RWPE1 (cell line): Measurements from ENCODE around the gene NPFFR1.

ENCODE experiments used
- CTCF ChIA-PET: fragments of 350-600 bp; sonication (Branson Sonifier 250); formaldehyde crosslinking; extraction: SDS; loops from one replicate; lab custom pipeline; 2021; lab: Yijun Ruan, JAX
- POLR2A ChIA-PET: fragments of 400-600 bp; formaldehyde crosslinking; extraction: SDS; loops from one replicate; lab custom pipeline; 2020; ENCODE audit warnings: antibody characterized with exemption; ENCODE audit not compliant: low non-redundant PET; lab: Yijun Ruan, JAX
- DNase-seq: peaks from one replicate; pipeline ENCODE4 v3.0.0; 2012; ENCODE audit warnings: low spot score
- H3K27ac ChIP-seq: fragments of 450-650 bp; 2 replicates; pipeline ENCODE4 v1.5.1; 2017
- CTCF ChIP-seq: fragments of 450-650 bp; conservative IDR thresholded peaks from 2 replicates; pipeline ENCODE4 v1.5.1; 2017; ENCODE audit warnings: low read depth, mild to moderate bottlenecking

The NPFFR1 gene

GRCh38 chr10:70300908-70301597 is 17.2 kb upstream of the NPFFR1 start:
- no peak for DNase-seq
- TF ChIP-seq CTCF = no peak
- CTCF ChIA-PET = interaction anchor here (0.6 kb wide), 1 partner anchor 50 kb away, joined by 3 read pairs; no protein-coding TSS in a partner anchor
- H3K27ac ChIP-seq = no peak overlapping the region
- POLR2A ChIA-PET = no interaction called here

- H3K27ac ChIP-seq = no peak overlapping the region
- ChIA-PET POLR2A (no interaction called here), CTCF (no interaction called here)
- TF ChIP-seq CTCF = no peak
- no peak for DNase-seq
Measured at GRCh38 chr10:70300461-70300860, 16.7 kb upstream of the NPFFR1 start.

DNA sequence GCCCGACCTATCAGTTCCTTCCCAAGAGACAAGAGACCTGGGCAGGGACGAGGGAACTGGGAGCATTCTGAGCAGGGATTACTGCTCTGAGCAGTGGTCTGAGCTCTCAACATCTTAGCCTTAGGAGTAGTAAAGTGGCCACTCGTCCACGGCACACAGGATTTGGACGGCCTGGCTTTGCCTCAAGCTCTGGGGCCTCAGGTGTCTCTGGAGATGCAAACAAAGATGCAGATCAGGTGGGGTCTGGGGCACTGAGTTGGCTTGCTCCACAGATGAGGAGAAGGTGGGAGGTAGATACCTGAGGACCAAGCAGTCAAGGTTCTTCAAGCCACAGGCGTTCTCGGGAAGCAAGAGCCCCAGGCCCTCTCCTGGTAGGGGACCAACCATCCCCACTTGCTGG is 16.1 kb upstream of the NPFFR1 start:
- POLR2A ChIA-PET = no interaction called here
- no peak for TF ChIP-seq CTCF
- CTCF ChIA-PET = no interaction called here
- no peak overlapping the region for H3K27ac ChIP-seq
- DNase-seq = no peak

- no peak overlapping the region for H3K27ac ChIP-seq
- ChIA-PET CTCF (interaction anchor here (0.7 kb wide), 1 partner anchor 384 kb away, joined by 3 read pairs; no protein-coding TSS in a partner anchor), POLR2A (no interaction called here)
- no peak for DNase-seq
- no peak for TF ChIP-seq CTCF
Measured at GRCh38 chr10:70298393-70298792, 14.6 kb upstream of the NPFFR1 start.

GRCh38 chr10:70297224-70297623 is 13.4 kb upstream of the NPFFR1 start:
- ChIA-PET CTCF (interaction anchor here (0.6 kb wide), 1 partner anchor 10 kb away, joined by 3 read pairs; no protein-coding TSS in a partner anchor), POLR2A (no interaction called here)
- H3K27ac ChIP-seq = peak overlapping the region; percentile 87
- TF ChIP-seq CTCF = no peak
- DNase-seq = no peak

GRCh38 chr10:70296406-70296899 is 12.6 kb upstream of the NPFFR1 start:
- no peak for TF ChIP-seq CTCF
- DNase-seq = peak; percentile 94
- peak overlapping the region; percentile 87 for H3K27ac ChIP-seq
- POLR2A ChIA-PET = no interaction called here
- CTCF ChIA-PET = interaction anchor here (0.6 kb wide), 2 partner anchors 51 to 342 kb away, joined by 3 to 4 read pairs; no protein-coding TSS in a partner anchor
